OCI-LY3 (cell line): ENCODE measurements around the gene UBAC2.

Experiments used
- EZH2phosphoT487 ChIP-seq: fragments of 200-600 bp; shearing (Covaris generic); IDR thresholded peaks from 2 replicates; pipeline ENCODE4 v1.6.1; 2018; ENCODE audit warnings: antibody characterized with exemption, mixed run types, low read depth
- TF ChIP-seq, protein P1 (sequence below): fragments of 200-600, 300-600 bp; sonication (generic); IDR thresholded peaks from 2 replicates; pipeline ENCODE4 v1.5.1; 2014; ENCODE audit warnings: antibody characterized with exemption, low read length, low read depth

DNA sequence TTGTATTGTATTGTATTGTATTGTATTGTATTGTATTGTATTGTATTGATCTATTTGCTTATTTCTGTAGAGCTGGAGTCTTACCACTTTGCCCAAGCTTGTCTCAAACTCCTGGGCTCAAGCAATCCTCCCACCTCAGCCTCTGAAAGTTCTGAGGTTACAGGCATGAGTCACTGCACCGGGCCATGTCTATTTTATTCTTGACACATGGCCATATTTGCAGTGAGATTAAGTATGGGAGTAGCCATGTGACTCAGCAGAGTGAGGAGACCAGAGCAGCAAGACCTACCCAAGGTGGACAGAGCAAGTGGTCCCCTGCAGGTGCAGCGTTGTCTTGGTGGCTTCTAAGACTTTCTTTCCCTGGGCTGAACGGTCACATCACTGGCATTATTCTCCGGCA, 49.1 kb upstream of the UBAC2 start:
- TF ChIP-seq, protein P1, sequence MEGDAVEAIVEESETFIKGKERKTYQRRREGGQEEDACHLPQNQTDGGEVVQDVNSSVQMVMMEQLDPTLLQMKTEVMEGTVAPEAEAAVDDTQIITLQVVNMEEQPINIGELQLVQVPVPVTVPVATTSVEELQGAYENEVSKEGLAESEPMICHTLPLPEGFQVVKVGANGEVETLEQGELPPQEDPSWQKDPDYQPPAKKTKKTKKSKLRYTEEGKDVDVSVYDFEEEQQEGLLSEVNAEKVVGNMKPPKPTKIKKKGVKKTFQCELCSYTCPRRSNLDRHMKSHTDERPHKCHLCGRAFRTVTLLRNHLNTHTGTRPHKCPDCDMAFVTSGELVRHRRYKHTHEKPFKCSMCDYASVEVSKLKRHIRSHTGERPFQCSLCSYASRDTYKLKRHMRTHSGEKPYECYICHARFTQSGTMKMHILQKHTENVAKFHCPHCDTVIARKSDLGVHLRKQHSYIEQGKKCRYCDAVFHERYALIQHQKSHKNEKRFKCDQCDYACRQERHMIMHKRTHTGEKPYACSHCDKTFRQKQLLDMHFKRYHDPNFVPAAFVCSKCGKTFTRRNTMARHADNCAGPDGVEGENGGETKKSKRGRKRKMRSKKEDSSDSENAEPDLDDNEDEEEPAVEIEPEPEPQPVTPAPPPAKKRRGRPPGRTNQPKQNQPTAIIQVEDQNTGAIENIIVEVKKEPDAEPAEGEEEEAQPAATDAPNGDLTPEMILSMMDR = no peak
- no peak for TF ChIP-seq EZH2phosphoT487
